Natural killer cell (primary cell): Measurements from ENCODE around the gene C1QL3. TPM values are rescaled to one million over a fixed set of nuclear protein-coding genes. Genes with fewer than 3 reads are reported as not detected.

ENCODE experiments used
- ATAC-seq, 3 donors: fragments of 150-1000 bp in 2 of 3; fragments of 200-7000 bp in 1 of 3; cut with Tn5 transposase; 1 replicate in 1 of 3; 2 replicates in 2 of 3; pipeline ENCODE4 v1.10.0; 2021; ENCODE audit warnings: mild to moderate bottlenecking in 2 of 3, moderate library complexity in 2 of 3
- DNase-seq, 2 donors: peaks; one replicate each; pipeline versions ENCODE4 v3.0.0 to v3.0.0-alpha.2; 2013 to 2021; ENCODE audit warnings: mixed read lengths in 1 of 2
- H3K27ac ChIP-seq: one replicate; pipeline ENCODE4 v1.5.1; 2013; ENCODE audit warnings: mild to moderate bottlenecking, low read length
- H3K27me3 ChIP-seq: one replicate; pipeline ENCODE4 v1.6.1; 2013; ENCODE audit warnings: low read length; ENCODE audit not compliant: control insufficient read depth, insufficient read depth
- H3K36me3 ChIP-seq: one replicate; pipeline ENCODE4 v1.6.1; 2013; ENCODE audit warnings: low read length; ENCODE audit not compliant: control insufficient read depth, insufficient read depth
- H3K4me1 ChIP-seq: one replicate; pipeline ENCODE4 v1.6.1; 2013; ENCODE audit warnings: low read length; ENCODE audit not compliant: control insufficient read depth, insufficient read depth
- H3K4me3 ChIP-seq: one replicate; pipeline ENCODE4 v1.5.1; 2013; ENCODE audit warnings: low read length
- H3K9me3 ChIP-seq: one replicate; pipeline ENCODE4 v1.6.1; 2013; ENCODE audit warnings: low read length; ENCODE audit not compliant: control insufficient read depth, insufficient read depth
- H3K27ac Mint-ChIP-seq, 2 donors: one replicate each; pipeline ENCODE4 v1.8.0; 2022; ENCODE audit warnings: mild to moderate bottlenecking in 2 of 2, mixed read lengths in 2 of 2, moderate library complexity in 1 of 2
- H3K27me3 Mint-ChIP-seq, 2 donors: one replicate each; pipeline ENCODE4 v1.8.0; 2022; ENCODE audit warnings: low read depth in 2 of 2, mixed read lengths in 2 of 2
- H3K36me3 Mint-ChIP-seq: one replicate; pipeline ENCODE4 v1.8.0; 2022; ENCODE audit warnings: mixed read lengths
- H3K4me1 Mint-ChIP-seq, 2 donors: one replicate each; pipeline ENCODE4 v1.8.0; 2022; ENCODE audit warnings: mixed read lengths in 2 of 2
- H3K4me3 Mint-ChIP-seq: one replicate; pipeline ENCODE4 v1.8.0; 2022; ENCODE audit warnings: mild to moderate bottlenecking, moderate library complexity, mixed read lengths
- H3K9me3 Mint-ChIP-seq, 2 donors: one replicate each; pipeline ENCODE4 v1.8.0; 2022; ENCODE audit warnings: mixed read lengths in 2 of 2
- WGBS: methylation state at CpG from one replicate; pipeline ENCODE4 v1.1.7; 2013; ENCODE audit warnings: missing lambda C conversion rate; ENCODE audit not compliant: insufficient coverage; 5-methylcytosine and 5-hydroxymethylcytosine counted together
- intact Hi-C: fragments of 100-400 bp; cut with micrococcal nuclease; formaldehyde crosslinking; loops from one replicate; pipeline ENCODE4 v1.14.2; 2022
- total RNA-seq, 4 donors: library from RNA; stranded (reverse); fragments of 120-200 nt in 1 of 4; gene quantifications; one replicate each; pipeline versions ENCODE4 v1.2.3 to v1.2.4, GENCODE V29; 2013 to 2022
- TF ChIP-seq, protein P1 (sequence below): fragments of 200-600 bp; IDR thresholded peaks from one replicate; pipeline ENCODE4 v1.8.0; 2022; ENCODE audit warnings: antibody characterized with exemption

C1QL3 gene
- total RNA-seq, 3 donors from 2014 or later (not counting 1 experiment from before 2014, with no cell fraction given): 0.29 TPM; not detected in 2

DNA sequence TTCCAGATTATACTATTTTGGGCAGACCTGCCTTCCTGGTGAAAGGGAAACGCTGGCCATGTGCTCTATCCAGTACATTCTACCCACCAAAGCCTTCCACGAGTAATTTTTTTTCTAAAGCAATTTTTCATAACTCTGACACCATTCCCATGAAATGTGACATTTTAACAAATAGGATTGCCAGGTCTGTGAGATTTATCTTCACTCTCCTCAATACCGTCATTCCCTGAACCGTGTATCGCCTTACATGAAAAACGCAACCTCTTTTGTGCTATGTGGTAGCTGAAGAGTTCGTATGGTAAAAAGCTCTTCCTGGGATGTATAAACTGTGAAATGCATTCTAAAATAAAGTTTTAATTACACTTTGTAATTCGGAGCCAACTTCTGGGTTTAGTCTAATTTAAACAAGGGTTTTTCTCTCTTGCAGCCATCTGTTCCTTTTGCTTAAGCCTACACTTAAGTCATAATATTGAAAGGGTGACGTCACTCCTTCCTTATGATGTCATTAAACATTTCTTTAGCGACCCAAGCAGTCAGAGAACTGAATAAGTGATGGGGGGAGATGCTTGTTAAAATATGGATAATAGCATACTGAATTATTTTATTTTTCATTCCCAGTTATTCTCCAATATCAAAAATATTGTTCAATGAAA, 27.7 kb downstream of the C1QL3 start:
- Mint-ChIP-seq H3K36me3 (no peaks in the 10 kb centered on the region), H3K4me1 (peaks cover 5 to 27% of the 10 kb centered on the region in 2 donors), H3K4me3 (no peak overlapping the region), H3K27ac (no peak overlapping the region), H3K27me3 (no peaks in the 10 kb centered on the region), H3K9me3 (no peaks in the 10 kb centered on the region)
- Histone ChIP-seq H3K4me3 (no peak overlapping the region), H3K36me3 (peaks cover 6% of the 10 kb centered on the region), H3K27me3 (no peaks in the 10 kb centered on the region), H3K9me3 (no peaks in the 10 kb centered on the region), H3K4me1 (no peaks in the 10 kb centered on the region), H3K27ac (no peak overlapping the region)
- intact Hi-C loops: no loop called here
- ATAC-seq (no peak), DNase-seq (no peak)
- TF ChIP-seq, protein P1, sequence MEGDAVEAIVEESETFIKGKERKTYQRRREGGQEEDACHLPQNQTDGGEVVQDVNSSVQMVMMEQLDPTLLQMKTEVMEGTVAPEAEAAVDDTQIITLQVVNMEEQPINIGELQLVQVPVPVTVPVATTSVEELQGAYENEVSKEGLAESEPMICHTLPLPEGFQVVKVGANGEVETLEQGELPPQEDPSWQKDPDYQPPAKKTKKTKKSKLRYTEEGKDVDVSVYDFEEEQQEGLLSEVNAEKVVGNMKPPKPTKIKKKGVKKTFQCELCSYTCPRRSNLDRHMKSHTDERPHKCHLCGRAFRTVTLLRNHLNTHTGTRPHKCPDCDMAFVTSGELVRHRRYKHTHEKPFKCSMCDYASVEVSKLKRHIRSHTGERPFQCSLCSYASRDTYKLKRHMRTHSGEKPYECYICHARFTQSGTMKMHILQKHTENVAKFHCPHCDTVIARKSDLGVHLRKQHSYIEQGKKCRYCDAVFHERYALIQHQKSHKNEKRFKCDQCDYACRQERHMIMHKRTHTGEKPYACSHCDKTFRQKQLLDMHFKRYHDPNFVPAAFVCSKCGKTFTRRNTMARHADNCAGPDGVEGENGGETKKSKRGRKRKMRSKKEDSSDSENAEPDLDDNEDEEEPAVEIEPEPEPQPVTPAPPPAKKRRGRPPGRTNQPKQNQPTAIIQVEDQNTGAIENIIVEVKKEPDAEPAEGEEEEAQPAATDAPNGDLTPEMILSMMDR: no peak
- 94% methylated on average over 8 of the region's 10 CpGs for WGBS

DNA sequence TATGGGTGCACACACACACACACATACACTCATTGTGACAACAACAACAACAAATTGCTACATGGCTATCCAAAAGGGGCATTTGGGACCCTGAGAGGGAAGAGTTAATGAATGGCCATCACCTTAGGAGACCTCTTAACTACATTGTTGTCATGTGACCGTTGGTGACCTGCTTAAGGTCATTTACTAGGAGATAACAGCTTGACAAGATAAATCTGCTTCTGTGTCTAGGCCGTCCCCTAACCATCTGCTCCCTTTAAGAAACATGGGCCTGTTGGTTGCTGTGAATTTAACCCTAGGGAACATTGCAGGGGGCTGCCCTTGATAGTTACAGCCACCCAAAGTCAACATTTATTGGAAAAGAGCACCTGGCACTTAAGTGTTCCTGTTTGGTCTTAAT, 29.7 kb downstream of the C1QL3 start:
- Histone ChIP-seq H3K4me3 (no peak overlapping the region), H3K4me1 (no peaks in the 10 kb centered on the region), H3K27me3 (no peaks in the 10 kb centered on the region), H3K27ac (no peak overlapping the region), H3K36me3 (peaks cover 9% of the 10 kb centered on the region), H3K9me3 (no peaks in the 10 kb centered on the region)
- no peak overlapping the region for H3K27ac Mint-ChIP-seq
- peaks cover 5 to 19% of the 10 kb centered on the region in 2 donors for H3K4me1 Mint-ChIP-seq
- H3K4me3 Mint-ChIP-seq: no peak overlapping the region
- no peaks in the 10 kb centered on the region for H3K9me3 Mint-ChIP-seq
- intact Hi-C loops: no loop called here
- no peaks in the 10 kb centered on the region for H3K27me3 Mint-ChIP-seq
- no peaks in the 10 kb centered on the region for H3K36me3 Mint-ChIP-seq
- WGBS: 96% methylated on average over 2 of the region's 2 CpGs
- TF ChIP-seq, protein P1: no peak
- DNase-seq (no peak), ATAC-seq (no peak)

DNA sequence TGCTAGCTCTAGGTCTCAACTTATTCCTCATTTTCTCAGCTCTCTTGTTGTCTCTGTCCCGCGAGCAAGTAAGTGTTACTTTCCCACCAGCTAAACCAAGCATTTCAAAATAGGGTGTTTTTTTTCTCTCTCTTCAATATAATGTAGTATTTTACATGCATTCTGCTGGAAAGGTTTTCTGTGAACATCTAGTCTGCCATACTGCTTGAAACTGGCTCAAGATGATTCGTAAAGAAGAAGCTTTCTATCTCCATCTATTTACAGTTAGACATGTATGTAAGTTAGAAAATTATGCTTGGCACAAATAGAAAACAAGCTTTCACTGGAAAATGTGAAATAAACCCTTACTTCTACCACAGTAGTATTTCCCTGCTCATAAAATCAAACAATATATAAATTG, 31.2 kb downstream of the C1QL3 start:
- no peak overlapping the region for H3K4me3 ChIP-seq
- no peak overlapping the region for H3K27ac Mint-ChIP-seq
- H3K9me3 ChIP-seq: no peaks in the 10 kb centered on the region
- 100% methylated on average over 2 of the region's 3 CpGs for WGBS
- no peak overlapping the region for H3K4me3 Mint-ChIP-seq
- peaks cover 5 to 14% of the 10 kb centered on the region in 2 donors for H3K4me1 Mint-ChIP-seq
- peaks cover 14% of the 10 kb centered on the region for H3K36me3 ChIP-seq
- ATAC-seq (no peak), DNase-seq (no peak)
- H3K9me3 Mint-ChIP-seq: no peaks in the 10 kb centered on the region
- intact Hi-C loops: no loop called here
- no peaks in the 10 kb centered on the region for H3K27me3 ChIP-seq
- no peak overlapping the region for H3K27ac ChIP-seq
- TF ChIP-seq, protein P1: no peak
- H3K36me3 Mint-ChIP-seq: no peaks in the 10 kb centered on the region
- H3K27me3 Mint-ChIP-seq: no peaks in the 10 kb centered on the region
- H3K4me1 ChIP-seq: no peaks in the 10 kb centered on the region
